Caco-2 (cell line): ENCODE results near the gene CRISPLD2. TPM values are rescaled to one million over a fixed set of nuclear protein-coding genes. Genes with fewer than 3 reads are reported as not detected.

Source experiments
- BruUV-seq: library from RNA; stranded (reverse); fragments of 400-500 nt; replicated peaks from 2 replicates; lab custom pipeline; 2021; lab: Mats Ljungman, UMichigan
- CTCF ChIA-PET: fragments of 300-600 bp; sonication (Branson Sonifier 250); formaldehyde crosslinking; loops from one replicate; lab custom pipeline; 2022; ENCODE audit warnings: antibody characterized with exemption; lab: Charles Lee
- POLR2A ChIA-PET: fragments of 300-600 bp; sonication (Branson Sonifier 250); formaldehyde crosslinking; loops from one replicate; lab custom pipeline; 2022; ENCODE audit warnings: antibody characterized with exemption; lab: Charles Lee
- DNase-seq, 2 experiments: peaks; one replicate each; pipeline versions ENCODE4 v3.0.0 to v3.0.0-alpha.2; 2020 to 2022
- H3K27me3 ChIP-seq: replicated peaks from 2 replicates; pipeline ENCODE4 v1.6.0; 2011; ENCODE audit warnings: low read length; ENCODE audit not compliant: control insufficient read depth, insufficient read depth
- H3K36me3 ChIP-seq: 2 replicates; pipeline ENCODE4 v1.5.1; 2011; ENCODE audit warnings: low read length; ENCODE audit not compliant: control insufficient read depth, insufficient read depth
- H3K4me1 ChIP-seq: fragments of 250-450 bp; sonication (Bioruptor Pico); 2 replicates; pipeline ENCODE4 v1.5.1; 2020; ENCODE audit warnings: mild to moderate bottlenecking
- H3K4me3 ChIP-seq: 2 replicates; pipeline ENCODE4 v1.5.1; 2011; ENCODE audit warnings: low read depth, mild to moderate bottlenecking, control low read depth, low read length
- H3K9me3 ChIP-seq: fragments of 250-450 bp; sonication (Bioruptor Pico); 2 replicates; pipeline ENCODE4 v1.5.1; 2020; ENCODE audit warnings: mild to moderate bottlenecking, moderate library complexity
- H3K27ac Mint-ChIP-seq: one replicate; pipeline ENCODE4 v1.8.0; 2022; ENCODE audit warnings: mixed read lengths; ENCODE audit not compliant: unreplicated experiment
- H3K27me3 Mint-ChIP-seq: one replicate; pipeline ENCODE4 v1.8.0; 2022; ENCODE audit warnings: mixed read lengths; ENCODE audit not compliant: insufficient read depth, unreplicated experiment
- H3K36me3 Mint-ChIP-seq: one replicate; pipeline ENCODE4 v1.8.0; 2022; ENCODE audit warnings: mild to moderate bottlenecking, mixed read lengths; ENCODE audit not compliant: insufficient read depth, unreplicated experiment
- H3K4me1 Mint-ChIP-seq: one replicate; pipeline ENCODE4 v1.8.0; 2022; ENCODE audit warnings: low read depth, mixed read lengths; ENCODE audit not compliant: unreplicated experiment
- H3K4me3 Mint-ChIP-seq: one replicate; pipeline ENCODE4 v1.8.0; 2022; ENCODE audit warnings: mild to moderate bottlenecking, moderate library complexity, mixed read lengths; ENCODE audit not compliant: unreplicated experiment
- H3K9me3 Mint-ChIP-seq: one replicate; pipeline ENCODE4 v1.8.0; 2022; ENCODE audit warnings: mixed read lengths; ENCODE audit not compliant: unreplicated experiment
- CTCF ChIP-seq, 2 experiments: fragments of 200-600 bp in 1 of 2; IDR thresholded peaks; 1 replicate in 1 of 2; 2 replicates in 1 of 2; pipeline versions ENCODE4 v1.5.1 to v1.8.0; 2011 to 2022; ENCODE audit warnings: antibody characterized with exemption in 1 of 2, control low read depth in 1 of 2, inconsistent platforms in 1 of 2, low read depth in 1 of 2, low read length in 1 of 2, mild to moderate bottlenecking in 1 of 2, moderate library complexity in 1 of 2; ENCODE audit not compliant: insufficient read depth in 1 of 2, severe bottlenecking in 1 of 2, unreplicated experiment in 1 of 2
- intact Hi-C: fragments of 100-400 bp; cut with micrococcal nuclease; formaldehyde crosslinking; loops from one replicate; pipeline ENCODE4 v1.10.0; 2022; ENCODE audit not compliant: unreplicated experiment
- total RNA-seq: library from RNA; stranded (reverse); gene quantifications from 2 replicates; pipeline ENCODE4 v1.2.3, GENCODE V29; 2022

CRISPLD2 gene
- total RNA-seq, 1 experiment from 2014 or later = 4.0 TPM

GRCh38 chr16:84909476-84910085 lies 89.8 kb downstream of the CRISPLD2 start:
- H3K4me1 Mint-ChIP-seq = no peaks in the 10 kb centered on the region
- H3K36me3 Mint-ChIP-seq = no peaks in the 10 kb centered on the region
- H3K27ac Mint-ChIP-seq = no peak overlapping the region
- Histone ChIP-seq H3K4me1 (no peaks in the 10 kb centered on the region), H3K4me3 (no peak overlapping the region), H3K9me3 (no peaks in the 10 kb centered on the region), H3K27me3 (no peaks in the 10 kb centered on the region; the same call in 1 of the 2 replicates), H3K36me3 (no peaks in the 10 kb centered on the region)
- BruUV-seq = no TSS peak
- DNase-seq = no peak
- peaks cover 4% of the 10 kb centered on the region for H3K27me3 Mint-ChIP-seq
- no peaks in the 10 kb centered on the region for H3K9me3 Mint-ChIP-seq
- ChIA-PET POLR2A (no interaction called here), CTCF (no interaction called here)
- TF ChIP-seq CTCF (IDR thresholded peaks at IDR 0.05; ENCODE audit: insufficient read depth in 1 of 2, low read depth in 1 of 2, low read length in 1 of 2, severe bottlenecking in 1 of 2, unreplicated experiment in 1 of 2) = no peak
- intact Hi-C loops = loop anchor here (5.0 kb wide), 1 partner anchor 43 kb away; no protein-coding TSS in a partner anchor
- H3K4me3 Mint-ChIP-seq = no peak overlapping the region

- H3K27me3 Mint-ChIP-seq = peaks cover 11% of the 10 kb centered on the region
- no peak overlapping the region for H3K27ac Mint-ChIP-seq
- no TSS peak for BruUV-seq
- no peaks in the 10 kb centered on the region for H3K36me3 ChIP-seq
- no peaks in the 10 kb centered on the region for H3K27me3 ChIP-seq
- no peak for TF ChIP-seq CTCF (IDR thresholded peaks at IDR 0.05; ENCODE audit: insufficient read depth in 1 of 2, low read depth in 1 of 2, low read length in 1 of 2, severe bottlenecking in 1 of 2, unreplicated experiment in 1 of 2)
- ChIA-PET CTCF (no interaction called here), POLR2A (no interaction called here)
- no peak for DNase-seq
- H3K36me3 Mint-ChIP-seq = no peaks in the 10 kb centered on the region
- H3K4me1 ChIP-seq = no peaks in the 10 kb centered on the region
- no peak overlapping the region for H3K4me3 Mint-ChIP-seq
- no peaks in the 10 kb centered on the region for H3K9me3 ChIP-seq
- H3K4me3 ChIP-seq = no peak overlapping the region
- H3K4me1 Mint-ChIP-seq = no peaks in the 10 kb centered on the region
- intact Hi-C loops = loop anchor here (5.0 kb wide), 1 partner anchor 41 kb away; no protein-coding TSS in a partner anchor
- no peaks in the 10 kb centered on the region for H3K9me3 Mint-ChIP-seq
Observed at GRCh38 chr16:84911486-84912216, 91.9 kb downstream of the CRISPLD2 start.

- Mint-ChIP-seq H3K9me3 (no peaks in the 10 kb centered on the region), H3K4me3 (no peak overlapping the region), H3K27ac (no peak overlapping the region), H3K27me3 (peaks cover 12% of the 10 kb centered on the region), H3K36me3 (no peaks in the 10 kb centered on the region), H3K4me1 (no peaks in the 10 kb centered on the region)
- intact Hi-C loops = loop anchor here (5.0 kb wide), 1 partner anchor 39 kb away; no protein-coding TSS in a partner anchor
- no TSS peak for BruUV-seq
- no peaks in the 10 kb centered on the region for H3K27me3 ChIP-seq
- no peak overlapping the region for H3K4me3 ChIP-seq
- no peak for TF ChIP-seq CTCF (IDR thresholded peaks at IDR 0.05; ENCODE audit: insufficient read depth in 1 of 2, low read depth in 1 of 2, low read length in 1 of 2, severe bottlenecking in 1 of 2, unreplicated experiment in 1 of 2)
- ChIA-PET CTCF (interaction anchor here (0.9 to 1.3 kb wide), 2 partner anchors 12 to 55 kb away, joined by 3 to 7 read pairs; no protein-coding TSS in a partner anchor), POLR2A (no interaction called here)
- no peaks in the 10 kb centered on the region for H3K9me3 ChIP-seq
- peak in 1 of 2 experiments; percentile 30 for DNase-seq
- no peaks in the 10 kb centered on the region for H3K4me1 ChIP-seq
- H3K36me3 ChIP-seq = no peaks in the 10 kb centered on the region
Observed at GRCh38 chr16:84913315-84913714, 93.5 kb downstream of the CRISPLD2 start.
